Measurements from ENCODE around the gene MYO5A. TPM values are rescaled to one million over a fixed set of nuclear protein-coding genes. Genes with fewer than 3 reads are reported as not detected.
"Not testable (repeated sequence)": the region's sequence is repeated elsewhere in the genome, so short reads cannot be mapped to it uniquely, and the experiment has no call there.

The MYO5A gene
- total RNA-seq, 2 donors from 2014 or later: 2.6 to 6.0 TPM

DNA sequence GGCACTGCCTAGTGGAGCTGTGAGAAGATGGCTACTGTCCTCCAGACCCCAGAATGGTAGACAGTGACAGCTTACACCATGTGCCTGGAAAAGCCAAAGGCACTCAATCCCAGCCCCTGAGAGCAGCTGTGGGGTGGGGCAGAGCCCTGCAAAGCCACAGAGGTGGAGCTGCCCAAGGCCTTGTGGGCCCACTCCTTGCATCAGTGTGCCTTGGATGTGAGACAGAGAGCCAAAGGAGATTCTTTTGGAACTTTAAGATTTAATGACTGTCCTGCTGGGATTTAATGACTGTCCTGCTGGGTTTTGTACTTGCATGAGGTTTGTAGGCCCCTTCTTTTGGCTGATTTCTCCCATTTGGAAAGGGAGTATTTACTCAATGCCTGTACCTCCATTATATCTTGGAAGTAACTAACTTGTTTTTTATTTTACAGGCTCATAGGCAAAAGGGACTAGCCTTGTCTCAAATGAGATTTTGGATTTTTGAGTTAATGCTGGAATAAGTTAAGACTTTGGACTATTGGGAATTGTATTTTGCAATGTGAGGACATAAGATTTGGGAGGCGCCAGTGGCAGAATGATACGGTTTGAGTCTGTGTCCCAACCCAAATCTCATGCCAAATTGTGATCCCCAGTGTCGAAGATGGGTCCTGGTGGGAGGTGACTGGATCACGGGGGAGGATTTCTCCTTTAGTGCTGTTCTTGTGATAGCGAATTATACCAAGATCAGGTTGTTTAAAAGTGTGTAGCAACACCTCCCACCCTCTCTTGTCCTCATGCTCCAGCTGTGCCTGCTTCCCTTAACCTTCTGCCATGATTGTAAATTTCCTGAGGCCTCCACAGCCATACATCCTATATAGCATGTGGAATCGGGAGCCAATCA, 80.4 kb downstream of the MYO5A start:
- no peak overlapping the region for H3K4me3 ChIP-seq
- intact Hi-C loops (cut with DNase I): no loop called here
- no peak overlapping the region for H3K27ac ChIP-seq
- no peaks in the 10 kb centered on the region for H3K4me1 ChIP-seq
- DNase-seq: no peak
- no peaks in the 10 kb centered on the region for H3K36me3 ChIP-seq
- TF ChIP-seq, protein P1, sequence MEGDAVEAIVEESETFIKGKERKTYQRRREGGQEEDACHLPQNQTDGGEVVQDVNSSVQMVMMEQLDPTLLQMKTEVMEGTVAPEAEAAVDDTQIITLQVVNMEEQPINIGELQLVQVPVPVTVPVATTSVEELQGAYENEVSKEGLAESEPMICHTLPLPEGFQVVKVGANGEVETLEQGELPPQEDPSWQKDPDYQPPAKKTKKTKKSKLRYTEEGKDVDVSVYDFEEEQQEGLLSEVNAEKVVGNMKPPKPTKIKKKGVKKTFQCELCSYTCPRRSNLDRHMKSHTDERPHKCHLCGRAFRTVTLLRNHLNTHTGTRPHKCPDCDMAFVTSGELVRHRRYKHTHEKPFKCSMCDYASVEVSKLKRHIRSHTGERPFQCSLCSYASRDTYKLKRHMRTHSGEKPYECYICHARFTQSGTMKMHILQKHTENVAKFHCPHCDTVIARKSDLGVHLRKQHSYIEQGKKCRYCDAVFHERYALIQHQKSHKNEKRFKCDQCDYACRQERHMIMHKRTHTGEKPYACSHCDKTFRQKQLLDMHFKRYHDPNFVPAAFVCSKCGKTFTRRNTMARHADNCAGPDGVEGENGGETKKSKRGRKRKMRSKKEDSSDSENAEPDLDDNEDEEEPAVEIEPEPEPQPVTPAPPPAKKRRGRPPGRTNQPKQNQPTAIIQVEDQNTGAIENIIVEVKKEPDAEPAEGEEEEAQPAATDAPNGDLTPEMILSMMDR (IDR thresholded peaks at IDR 0.05): no peak
- no peaks in the 10 kb centered on the region for H3K9me3 ChIP-seq
- no peak overlapping the region for H3K9ac ChIP-seq (ENCODE audit: low read depth in 2 of 2, low read length in 2 of 2)
- no peaks in the 10 kb centered on the region for H3K27me3 ChIP-seq

DNA sequence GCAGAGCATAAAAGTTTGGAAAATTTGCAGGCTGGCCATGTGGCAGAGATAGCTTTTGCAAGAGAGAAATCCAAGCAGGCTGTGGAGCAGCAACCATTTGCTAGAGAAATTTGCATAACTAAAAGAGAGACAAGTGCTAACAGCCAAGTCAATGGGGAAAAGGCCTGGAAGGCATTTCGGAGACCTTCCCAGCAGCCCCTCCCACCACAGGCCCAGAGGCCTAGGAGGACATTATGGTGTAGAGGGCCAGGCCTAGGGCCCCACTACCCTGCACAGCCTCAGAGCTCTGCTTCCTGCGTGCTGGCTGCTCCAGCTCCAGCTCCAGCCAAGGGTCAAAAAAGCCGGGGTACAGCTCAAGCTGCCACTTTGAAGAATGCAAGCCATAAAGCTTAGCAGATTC, 82.7 kb downstream of the MYO5A start:
- no peaks in the 10 kb centered on the region for H3K27me3 ChIP-seq
- intact Hi-C loops (cut with DNase I): no loop called here
- H3K9me3 ChIP-seq: no peaks in the 10 kb centered on the region
- no peak overlapping the region for H3K4me3 ChIP-seq
- H3K4me1 ChIP-seq: no peaks in the 10 kb centered on the region
- H3K27ac ChIP-seq: no peak overlapping the region
- no peaks in the 10 kb centered on the region for H3K36me3 ChIP-seq
- TF ChIP-seq, protein P1 (IDR thresholded peaks at IDR 0.05): no peak
- no peak for DNase-seq
- H3K9ac ChIP-seq (ENCODE audit: low read depth in 2 of 2, low read length in 2 of 2): no peak overlapping the region

DNA sequence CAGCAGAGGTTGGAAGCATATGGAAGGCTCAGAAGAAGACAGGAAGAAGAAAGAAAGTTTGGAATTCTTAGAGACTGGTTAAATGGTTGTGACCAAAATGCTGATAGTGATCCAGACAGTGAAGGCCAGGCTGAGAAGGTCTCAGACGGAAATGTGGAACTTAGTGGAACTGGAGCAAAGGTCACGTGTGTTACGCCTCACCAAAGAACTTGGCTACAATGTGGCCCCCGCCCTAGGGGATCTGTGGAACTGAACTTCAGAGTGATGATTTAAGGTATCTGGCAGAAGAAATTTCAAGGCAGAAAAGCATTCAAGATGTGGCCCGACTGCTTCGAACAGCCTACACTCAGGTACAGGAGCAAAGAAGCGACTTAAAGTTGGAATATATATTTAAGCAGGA, 83.1 kb downstream of the MYO5A start:
- no peak for DNase-seq
- Histone ChIP-seq H3K9me3 (no peaks in the 10 kb centered on the region), H3K27me3 (no peaks in the 10 kb centered on the region), H3K36me3 (no peaks in the 10 kb centered on the region), H3K27ac (no peak overlapping the region), H3K4me1 (no peaks in the 10 kb centered on the region), H3K9ac (ENCODE audit: low read depth in 2 of 2, low read length in 2 of 2) (no peak overlapping the region), H3K4me3 (no peak overlapping the region)
- TF ChIP-seq, protein P1 (IDR thresholded peaks at IDR 0.05): no peak
- intact Hi-C loops (cut with DNase I): no loop called here

DNA sequence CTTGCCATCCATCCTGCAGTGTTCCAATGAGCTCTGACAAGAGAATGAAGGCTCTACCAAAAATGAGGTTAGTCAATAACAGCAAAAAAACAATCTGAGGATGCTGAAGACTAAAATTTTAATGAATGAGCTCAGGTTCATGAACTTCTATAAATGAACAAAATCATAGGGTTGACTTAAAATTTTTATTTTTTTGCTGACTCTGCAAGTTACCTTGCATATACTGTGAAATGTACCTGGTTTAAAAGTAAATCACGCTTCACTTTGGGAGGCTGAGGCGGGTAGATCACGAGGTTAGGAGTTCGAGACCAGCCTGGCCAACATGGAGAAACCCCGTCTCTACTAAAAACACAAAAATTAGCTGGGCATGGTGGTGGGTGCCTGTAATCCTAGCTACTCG, 85.5 kb downstream of the MYO5A start:
- DNase-seq; H3K27ac ChIP-seq; H3K36me3 ChIP-seq; H3K9me3 ChIP-seq; H3K27me3 ChIP-seq; H3K9ac ChIP-seq (ENCODE audit: low read depth in 2 of 2, low read length in 2 of 2); H3K4me3 ChIP-seq; intact Hi-C loops (cut with DNase I); H3K4me1 ChIP-seq: not testable (repeated sequence)

DNA sequence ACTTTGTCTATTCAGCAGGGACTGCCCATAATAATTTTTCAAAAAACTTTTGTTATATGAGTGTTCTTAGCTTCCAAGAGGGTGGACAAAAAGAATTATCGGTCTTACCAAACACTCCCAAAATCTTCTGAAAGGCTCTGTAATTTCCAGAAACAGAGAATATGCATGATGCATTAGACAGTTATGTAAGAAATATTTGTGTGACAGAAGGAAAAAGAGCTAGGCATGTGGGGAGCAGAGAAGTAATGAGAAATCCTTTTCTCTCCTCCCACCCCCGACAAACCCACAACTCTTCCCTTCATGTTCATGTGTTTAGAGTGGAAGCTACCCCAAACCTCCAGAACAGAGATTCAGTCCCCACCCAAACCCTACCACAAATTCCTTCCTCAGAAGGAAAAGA, 86.8 kb downstream of the MYO5A start:
- intact Hi-C loops (cut with DNase I): no loop called here
- H3K4me3 ChIP-seq: no peak overlapping the region
- no peak for DNase-seq
- H3K4me1 ChIP-seq: no peaks in the 10 kb centered on the region
- H3K27me3 ChIP-seq: no peaks in the 10 kb centered on the region
- no peak overlapping the region for H3K9ac ChIP-seq (ENCODE audit: low read depth in 2 of 2, low read length in 2 of 2)
- TF ChIP-seq, protein P1 (IDR thresholded peaks at IDR 0.05): no peak
- H3K9me3 ChIP-seq: no peaks in the 10 kb centered on the region
- H3K36me3 ChIP-seq: no peaks in the 10 kb centered on the region
- H3K27ac ChIP-seq: no peak overlapping the region

DNA sequence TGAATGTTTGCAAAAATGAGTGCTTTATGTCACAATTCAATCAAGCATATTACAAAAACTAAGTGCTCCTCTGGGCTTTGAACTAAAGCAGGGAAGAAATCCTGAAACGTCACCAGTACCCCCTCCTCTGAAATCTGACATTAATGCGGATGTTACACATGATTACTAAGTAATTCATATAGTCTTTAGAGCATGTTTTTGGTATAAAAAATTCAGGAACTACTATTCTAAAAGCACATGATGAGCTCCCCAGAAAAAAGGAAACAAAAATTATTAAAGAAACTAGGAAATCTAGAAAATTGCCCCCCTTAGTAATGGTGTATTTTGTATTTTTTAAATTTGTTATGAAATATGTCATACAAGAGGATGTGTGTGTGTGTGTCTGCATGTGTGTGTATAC, 87.7 kb downstream of the MYO5A start:
- TF ChIP-seq, protein P1 (IDR thresholded peaks at IDR 0.05): no peak

More for the DNA sequence above, 87.7 kb downstream of the MYO5A start:
- H3K4me1 ChIP-seq: no peaks in the 10 kb centered on the region
- H3K27ac ChIP-seq: no peak overlapping the region
- no peaks in the 10 kb centered on the region for H3K27me3 ChIP-seq
- intact Hi-C loops (cut with DNase I): no loop called here
- H3K4me3 ChIP-seq: no peak overlapping the region
- H3K9ac ChIP-seq (ENCODE audit: low read depth in 2 of 2, low read length in 2 of 2): no peak overlapping the region
- DNase-seq: no peak
- H3K36me3 ChIP-seq: no peaks in the 10 kb centered on the region
- no peaks in the 10 kb centered on the region for H3K9me3 ChIP-seq
